ENCODE measurements around the gene NUP62.

The NUP62 gene

DNA sequence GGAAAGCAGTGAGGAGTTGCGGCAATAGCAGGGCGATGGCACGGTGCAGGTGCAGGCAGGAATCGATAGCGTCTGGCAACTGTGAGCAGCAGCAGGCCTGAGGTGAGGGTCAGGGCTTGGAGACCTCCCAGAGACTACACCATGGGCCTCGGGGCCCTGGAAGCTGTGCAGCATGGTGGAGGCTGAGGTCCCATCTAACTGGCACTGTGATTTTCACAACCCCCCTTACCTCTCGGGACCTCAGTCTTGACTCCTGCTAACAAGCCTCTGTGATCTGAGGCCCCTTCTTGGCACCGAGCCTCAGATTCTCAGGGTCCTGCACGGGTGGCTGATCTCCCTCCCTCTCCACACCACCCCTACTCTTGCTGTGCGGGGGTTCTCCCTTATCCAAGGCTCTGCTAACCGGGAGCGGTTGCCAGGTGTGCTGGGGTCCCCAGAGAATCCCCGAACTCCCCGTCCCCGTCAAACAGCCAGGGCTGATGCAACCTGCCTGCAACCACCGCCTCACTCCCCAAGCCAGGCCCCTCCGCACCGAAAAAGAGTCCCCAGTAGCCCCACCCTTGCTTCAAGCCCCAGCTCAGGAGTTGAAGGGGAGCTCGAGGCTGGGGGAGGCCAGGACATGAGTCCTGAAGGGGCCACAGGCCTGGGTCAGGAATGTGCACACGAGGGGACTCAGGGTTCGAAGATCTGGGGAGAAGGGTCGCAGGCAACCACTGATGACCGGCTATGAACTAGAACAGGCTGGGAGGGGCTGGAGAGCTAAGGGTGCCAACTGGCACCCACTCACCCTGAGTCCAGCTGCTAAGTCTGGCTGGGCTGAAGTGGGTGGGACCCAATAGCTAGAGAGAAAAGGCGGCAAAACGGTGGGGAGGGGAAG lies 5.1 kb downstream of the NUP62 start:
- no peaks in the 10 kb centered on the region for H3K27me3 ChIP-seq (ENCODE audit: control insufficient read depth, insufficient read depth, low read length)
- H3K4me1 ChIP-seq (ENCODE audit: control insufficient read depth, insufficient read depth, low read length): peaks cover 47% of the 10 kb centered on the region
- no peak overlapping the region for H3K9ac ChIP-seq (ENCODE audit: low read depth, low read length)
- H3K4me3 ChIP-seq (ENCODE audit: low read length): no peak overlapping the region
- H3K9me3 ChIP-seq (replicated peaks; ENCODE audit: low read length): no peaks in the 10 kb centered on the region
- peaks cover 45% of the 10 kb centered on the region for H3K36me3 ChIP-seq (ENCODE audit: insufficient read depth, low read length)
- H3K4me2 ChIP-seq (ENCODE audit: low read length): peak overlapping the region; percentile 34

DNA sequence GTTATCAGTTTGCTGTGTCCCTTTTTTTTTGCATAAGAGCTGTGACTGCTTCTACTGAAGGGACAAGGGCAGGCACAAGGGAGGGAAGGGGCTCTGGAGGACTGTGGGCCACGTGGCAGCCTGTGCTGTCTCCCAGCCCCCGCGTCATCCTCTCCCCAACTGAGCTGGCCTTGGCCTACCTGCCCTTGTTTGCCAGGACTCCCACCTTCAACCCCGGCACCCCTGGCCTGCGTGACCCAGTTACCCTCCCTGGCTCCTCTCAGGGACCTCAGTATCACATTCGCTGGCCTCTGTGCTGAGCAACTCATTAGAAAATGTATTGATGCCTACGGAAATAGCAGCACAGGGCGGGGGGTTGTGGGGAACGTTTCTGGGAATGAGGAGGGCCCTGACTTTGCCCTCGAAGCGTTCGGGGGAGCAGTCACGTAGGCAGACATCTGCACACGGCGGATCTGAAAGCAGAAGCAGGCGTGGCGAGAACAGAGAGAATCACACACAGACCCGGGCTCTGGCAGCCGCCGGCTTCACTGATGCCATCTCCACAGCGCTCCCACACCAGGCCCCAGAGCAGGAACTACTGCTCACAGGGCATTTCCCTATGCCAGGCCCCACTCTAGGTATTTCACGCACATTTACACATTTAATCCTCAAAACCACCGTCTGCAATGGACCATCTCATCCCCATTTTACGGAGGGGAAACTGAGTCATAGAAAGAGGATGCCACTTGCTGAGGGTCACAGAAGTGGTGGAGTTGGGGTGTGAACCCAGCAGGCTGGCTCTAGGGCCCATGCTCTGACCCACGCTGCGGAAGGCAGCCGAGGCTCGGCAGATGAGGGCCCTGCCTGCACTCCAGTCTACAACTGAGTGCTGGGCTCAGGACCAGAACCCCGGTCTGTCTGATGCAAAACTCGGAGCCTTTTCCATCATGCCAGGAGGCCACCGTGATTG lies 6.0 kb downstream of the NUP62 start:
- H3K36me3 ChIP-seq (ENCODE audit: insufficient read depth, low read length): peaks cover 50% of the 10 kb centered on the region
- H3K4me2 ChIP-seq (ENCODE audit: low read length): peak overlapping the region; percentile 15
- H3K9me3 ChIP-seq (replicated peaks; ENCODE audit: low read length): no peaks in the 10 kb centered on the region
- H3K9ac ChIP-seq (ENCODE audit: low read depth, low read length): peak overlapping the region; percentile 7
- no peaks in the 10 kb centered on the region for H3K27me3 ChIP-seq (ENCODE audit: control insufficient read depth, insufficient read depth, low read length)
- no peak overlapping the region for H3K4me3 ChIP-seq (ENCODE audit: low read length)
- H3K4me1 ChIP-seq (ENCODE audit: control insufficient read depth, insufficient read depth, low read length): peaks cover 47% of the 10 kb centered on the region

- H3K9ac ChIP-seq (ENCODE audit: low read depth, low read length): peak overlapping the region; percentile 34
- no peaks in the 10 kb centered on the region for H3K9me3 ChIP-seq (replicated peaks; ENCODE audit: low read length)
- peak overlapping the region; percentile 63 for H3K4me2 ChIP-seq (ENCODE audit: low read length)
- H3K36me3 ChIP-seq (ENCODE audit: insufficient read depth, low read length): peaks cover 49% of the 10 kb centered on the region
- peak overlapping the region; percentile 35 for H3K4me3 ChIP-seq (ENCODE audit: low read length)
- H3K27me3 ChIP-seq (ENCODE audit: control insufficient read depth, insufficient read depth, low read length): no peaks in the 10 kb centered on the region
- peaks cover 37% of the 10 kb centered on the region for H3K4me1 ChIP-seq (ENCODE audit: control insufficient read depth, insufficient read depth, low read length)
Observed at GRCh38 chr19:49921871-49922795, 7.2 kb downstream of the NUP62 start.

- Histone ChIP-seq H3K27me3 (ENCODE audit: control insufficient read depth, insufficient read depth, low read length) (no peaks in the 10 kb centered on the region), H3K4me2 (ENCODE audit: low read length) (no peak overlapping the region), H3K36me3 (ENCODE audit: insufficient read depth, low read length) (peaks cover 51% of the 10 kb centered on the region), H3K9ac (ENCODE audit: low read depth, low read length) (no peak overlapping the region), H3K9me3 (replicated peaks; ENCODE audit: low read length) (no peaks in the 10 kb centered on the region), H3K4me1 (ENCODE audit: control insufficient read depth, insufficient read depth, low read length) (peaks cover 37% of the 10 kb centered on the region), H3K4me3 (ENCODE audit: low read length) (no peak overlapping the region)
Observed at GRCh38 chr19:49920624-49921363, 8.5 kb downstream of the NUP62 start.

GRCh38 chr19:49918089-49918488 lies 11.2 kb downstream of the NUP62 start:
- no peak overlapping the region for H3K4me2 ChIP-seq (ENCODE audit: low read length)
- no peaks in the 10 kb centered on the region for H3K9me3 ChIP-seq (replicated peaks; ENCODE audit: low read length)
- H3K27me3 ChIP-seq (ENCODE audit: control insufficient read depth, insufficient read depth, low read length): no peaks in the 10 kb centered on the region
- H3K9ac ChIP-seq (ENCODE audit: low read depth, low read length): no peak overlapping the region
- peaks cover 50% of the 10 kb centered on the region for H3K36me3 ChIP-seq (ENCODE audit: insufficient read depth, low read length)
- no peak overlapping the region for H3K4me3 ChIP-seq (ENCODE audit: low read length)
- H3K4me1 ChIP-seq (ENCODE audit: control insufficient read depth, insufficient read depth, low read length): peaks cover 19% of the 10 kb centered on the region

DNA sequence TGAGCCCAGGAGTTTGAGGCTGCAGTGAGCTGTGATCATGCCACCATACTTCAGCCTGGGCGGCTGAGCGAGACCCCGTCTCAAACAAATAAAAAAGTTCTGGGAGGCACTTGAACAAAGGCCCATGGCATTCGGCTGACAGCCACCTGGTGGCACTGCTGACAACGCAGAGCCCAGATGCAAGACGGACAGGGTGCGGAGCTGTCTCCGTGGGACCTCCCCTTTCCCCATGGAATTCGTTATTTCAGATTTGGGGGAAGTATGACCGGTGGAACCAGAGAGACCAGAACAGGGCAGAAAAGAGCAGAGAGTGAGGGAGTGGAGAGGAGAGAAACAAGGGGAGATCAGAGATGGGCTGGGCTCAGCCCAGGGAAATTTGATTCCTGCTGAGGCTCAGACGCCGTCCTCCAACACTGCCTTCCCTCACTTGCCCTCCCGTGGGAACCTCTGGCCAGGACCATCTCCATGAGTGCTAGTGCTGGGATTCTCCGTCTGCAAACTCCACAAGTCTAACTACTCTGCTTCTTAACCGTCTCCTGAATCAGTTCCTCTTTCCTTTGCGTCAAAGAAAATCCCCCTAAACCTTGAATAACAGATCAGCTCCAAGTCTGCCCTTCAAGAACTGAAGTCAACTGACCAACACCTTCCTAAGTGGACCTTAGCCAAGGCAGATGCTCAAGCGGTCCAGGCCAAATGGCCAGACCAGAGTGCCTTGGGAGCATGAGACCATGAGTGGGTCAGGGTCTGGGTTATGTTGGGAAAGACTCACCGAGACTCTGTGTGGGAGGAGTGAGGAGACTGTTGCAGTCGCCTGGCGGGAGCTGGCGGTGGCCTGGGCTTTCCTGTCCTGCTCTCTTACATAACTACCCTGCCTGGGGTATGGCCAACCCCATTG lies 12.2 kb downstream of the NUP62 start:
- no peaks in the 10 kb centered on the region for H3K9me3 ChIP-seq (replicated peaks; ENCODE audit: low read length)
- H3K4me1 ChIP-seq (ENCODE audit: control insufficient read depth, insufficient read depth, low read length): peaks cover 8% of the 10 kb centered on the region
- no peak overlapping the region for H3K4me2 ChIP-seq (ENCODE audit: low read length)
- H3K9ac ChIP-seq (ENCODE audit: low read depth, low read length): no peak overlapping the region
- no peak overlapping the region for H3K4me3 ChIP-seq (ENCODE audit: low read length)
- H3K27me3 ChIP-seq (ENCODE audit: control insufficient read depth, insufficient read depth, low read length): no peaks in the 10 kb centered on the region
- peaks cover 56% of the 10 kb centered on the region for H3K36me3 ChIP-seq (ENCODE audit: insufficient read depth, low read length)

- Histone ChIP-seq H3K4me3 (ENCODE audit: low read length) (no peak overlapping the region), H3K4me2 (ENCODE audit: low read length) (no peak overlapping the region), H3K4me1 (ENCODE audit: control insufficient read depth, insufficient read depth, low read length) (no peaks in the 10 kb centered on the region), H3K9me3 (replicated peaks; ENCODE audit: low read length) (no peaks in the 10 kb centered on the region), H3K36me3 (ENCODE audit: insufficient read depth, low read length) (peaks cover 55% of the 10 kb centered on the region), H3K27me3 (ENCODE audit: control insufficient read depth, insufficient read depth, low read length) (no peaks in the 10 kb centered on the region), H3K9ac (ENCODE audit: low read depth, low read length) (no peak overlapping the region)
Observed at GRCh38 chr19:49915271-49915670, 14.0 kb downstream of the NUP62 start.

DNA sequence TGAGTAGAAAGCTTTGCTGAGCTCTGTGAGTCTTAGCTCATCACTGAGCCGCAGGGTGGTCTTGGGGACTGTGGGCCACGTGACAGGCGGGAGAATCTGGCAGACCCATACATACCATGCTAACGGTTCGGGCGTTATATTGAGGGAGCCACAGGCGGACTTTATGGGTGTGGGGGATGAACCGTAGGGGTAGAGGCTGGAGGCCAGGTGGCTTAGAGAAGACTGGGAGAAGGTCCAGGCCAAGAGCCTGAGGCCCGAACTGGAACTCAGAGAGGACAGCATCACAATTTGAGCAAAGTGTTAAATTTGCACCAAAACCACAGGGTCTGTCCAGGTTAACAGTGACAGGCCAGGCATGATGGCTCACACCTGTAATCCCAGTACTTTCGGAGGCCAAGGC lies 15.6 kb downstream of the NUP62 start:
- H3K4me2 ChIP-seq (ENCODE audit: low read length): no peak overlapping the region
- no peaks in the 10 kb centered on the region for H3K27me3 ChIP-seq (ENCODE audit: control insufficient read depth, insufficient read depth, low read length)
- peaks cover 59% of the 10 kb centered on the region for H3K36me3 ChIP-seq (ENCODE audit: insufficient read depth, low read length)
- no peak overlapping the region for H3K4me3 ChIP-seq (ENCODE audit: low read length)
- no peaks in the 10 kb centered on the region for H3K4me1 ChIP-seq (ENCODE audit: control insufficient read depth, insufficient read depth, low read length)
- no peaks in the 10 kb centered on the region for H3K9me3 ChIP-seq (replicated peaks; ENCODE audit: low read length)
- no peak overlapping the region for H3K9ac ChIP-seq (ENCODE audit: low read depth, low read length)

GRCh38 chr19:49912965-49913685 lies 16.2 kb downstream of the NUP62 start:
- Histone ChIP-seq H3K4me2 (ENCODE audit: low read length) (no peak overlapping the region), H3K27me3 (ENCODE audit: control insufficient read depth, insufficient read depth, low read length) (no peaks in the 10 kb centered on the region), H3K36me3 (ENCODE audit: insufficient read depth, low read length) (peaks cover 60% of the 10 kb centered on the region), H3K4me3 (ENCODE audit: low read length) (no peak overlapping the region), H3K9me3 (replicated peaks; ENCODE audit: low read length) (no peaks in the 10 kb centered on the region), H3K9ac (ENCODE audit: low read depth, low read length) (no peak overlapping the region), H3K4me1 (ENCODE audit: control insufficient read depth, insufficient read depth, low read length) (no peaks in the 10 kb centered on the region)

Measured in skeletal muscle satellite cell (primary cell).